ENCODE results near the gene CCDC24.

GRCh38 chr1:44024031-44024902, 32.9 kb downstream of the CCDC24 start:
- TF ChIP-seq CTCF (conservative IDR thresholded peaks at IDR 0.05 in 1 of 2, IDR thresholded peaks at IDR 0.05 in 1 of 2; ENCODE audit: low read depth in 1 of 2, low read length in 2 of 2) (no peak), EZH2 (IDR thresholded peaks at IDR 0.05; ENCODE audit: low read length, missing control alignments) (no peak)
